DOHH2 (cell line): ENCODE measurements around the gene LAMA5.
A peak's percentile ranks its signal among the peaks of the same experiment; 100 is the strongest.

ENCODE experiments used
- H3F3A ChIP-seq: fragments of 200-600 bp; sonication (generic), shearing (Covaris generic); 2 replicates; pipeline ENCODE4 v1.6.0; 2016; ENCODE audit warnings: antibody characterized with exemption, mild to moderate bottlenecking; ENCODE audit not compliant: control insufficient read depth, insufficient read depth
- H3K27ac ChIP-seq: fragments of 200-600 bp; sonication (generic); 2 replicates; pipeline ENCODE4 v1.5.1; 2014; ENCODE audit warnings: low read depth, mild to moderate bottlenecking, low read length, moderate library complexity
- H3K27me3 ChIP-seq: fragments of 200-600 bp; sonication (generic); 2 replicates; pipeline ENCODE4 v1.6.1; 2014; ENCODE audit warnings: mild to moderate bottlenecking, low read length, mixed read lengths; ENCODE audit not compliant: control insufficient read depth
- H3K36me3 ChIP-seq: fragments of 200-600 bp; sonication (generic); 2 replicates; pipeline ENCODE4 v1.6.1; 2014; ENCODE audit warnings: mild to moderate bottlenecking, low read length, moderate library complexity, mixed read lengths; ENCODE audit not compliant: control insufficient read depth
- H3K4me1 ChIP-seq: fragments of 200-600 bp; sonication (generic); 2 replicates; pipeline ENCODE4 v1.6.1; 2014; ENCODE audit warnings: mild to moderate bottlenecking, low read length, mixed read lengths; ENCODE audit not compliant: control insufficient read depth
- H3K4me2 ChIP-seq: fragments of 200-600 bp; sonication (generic); 2 replicates; pipeline ENCODE4 v1.6.0; 2014; ENCODE audit warnings: mild to moderate bottlenecking, low read length, moderate library complexity
- H3K4me3 ChIP-seq: fragments of 200-600 bp; sonication (generic); 2 replicates; pipeline ENCODE4 v1.5.1; 2014; ENCODE audit warnings: mild to moderate bottlenecking, low read length, mixed read lengths
- H3K79me2 ChIP-seq: fragments of 200-600 bp; sonication (generic); 2 replicates; pipeline ENCODE4 v1.6.1; 2014; ENCODE audit warnings: mild to moderate bottlenecking, low read length, mixed read lengths; ENCODE audit not compliant: control insufficient read depth
- H3K9me2 ChIP-seq: fragments of 200-600 bp; sonication (generic); replicated peaks from 2 replicates; pipeline ENCODE4 v1.6.1; 2014; ENCODE audit warnings: mild to moderate bottlenecking, low read length, mixed read lengths; ENCODE audit not compliant: control insufficient read depth
- H3K9me3 ChIP-seq: fragments of 200-600 bp; sonication (generic); 2 replicates; pipeline ENCODE4 v1.6.1; 2014; ENCODE audit warnings: antibody characterized with exemption, low read length, mixed read lengths; ENCODE audit not compliant: control insufficient read depth, insufficient read depth
- H4K20me1 ChIP-seq: fragments of 200-600 bp; sonication (generic); 2 replicates; pipeline ENCODE4 v1.6.0; 2014; ENCODE audit warnings: low read depth, mild to moderate bottlenecking, antibody characterized with exemption, low read length, moderate library complexity; ENCODE audit not compliant: control insufficient read depth, insufficient read depth
- EZH2phosphoT487 ChIP-seq: fragments of 200-600 bp; sonication (generic); IDR thresholded peaks from 2 replicates; pipeline ENCODE4 v1.6.1; 2017; ENCODE audit warnings: borderline replicate concordance, mild to moderate bottlenecking, antibody characterized with exemption, low read length, moderate library complexity, mixed read lengths
- TF ChIP-seq, protein P1 (sequence below): fragments of 200-600 bp; sonication (generic); IDR thresholded peaks from one replicate; pipeline ENCODE4 v1.5.1; 2014; ENCODE audit warnings: antibody characterized with exemption, mild to moderate bottlenecking, low read depth, low read length; ENCODE audit not compliant: poor library complexity, severe bottlenecking

LAMA5 gene

DNA sequence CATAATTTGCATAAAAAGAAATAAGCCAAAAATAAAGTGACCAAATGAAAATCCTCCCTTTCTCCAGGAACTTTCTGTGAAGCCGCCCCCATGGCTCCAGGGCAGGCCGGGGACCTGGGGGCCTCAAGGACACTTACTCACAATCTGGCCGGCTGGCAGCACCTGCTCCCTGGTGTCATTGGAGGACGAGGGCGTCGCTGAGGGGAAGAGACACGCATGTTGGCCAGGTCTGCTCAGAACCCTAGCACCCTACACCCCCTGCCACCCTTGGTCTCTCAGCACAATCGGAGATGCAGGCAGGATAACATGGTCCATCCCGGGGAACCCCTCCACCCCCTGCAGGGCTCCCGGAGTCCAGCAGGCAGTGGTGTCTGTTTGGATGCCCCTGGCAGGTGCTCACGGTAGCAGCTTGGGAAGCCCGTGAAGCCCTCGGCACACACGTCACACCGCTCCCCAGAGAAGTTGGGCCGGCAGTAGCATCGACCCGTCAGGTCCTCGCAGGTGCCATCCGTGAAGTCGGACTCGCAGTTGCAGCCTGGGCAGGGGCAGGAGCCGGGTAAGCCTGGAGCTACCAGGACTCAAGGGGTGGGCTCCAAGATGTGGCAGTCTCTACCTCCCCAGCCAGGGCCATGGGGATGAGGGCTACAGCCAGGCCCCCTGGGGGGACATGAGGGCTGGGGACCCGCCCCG is 21.3 kb downstream of the LAMA5 start:
- H3K79me2 ChIP-seq, result 0 out of 2 replicates have a peak, but pooled peaks cover 4% of the 10 kb centered on the region
- peaks cover 10% of the 10 kb centered on the region for H3K36me3 ChIP-seq
- H4K20me1 ChIP-seq, result no peaks in the 10 kb centered on the region
- H3K27ac ChIP-seq, result no peak overlapping the region
- no peaks in the 10 kb centered on the region for H3K9me2 ChIP-seq
- H3K4me2 ChIP-seq, result no peak overlapping the region
- peaks cover 5% of the 10 kb centered on the region; the same call in 1 of the 2 replicates for H3K9me3 ChIP-seq
- peaks cover 8% of the 10 kb centered on the region for H3F3A ChIP-seq
- H3K4me3 ChIP-seq, result no peak overlapping the region
- H3K27me3 ChIP-seq, result no peaks in the 10 kb centered on the region
- no peak for TF ChIP-seq EZH2phosphoT487
- TF ChIP-seq, protein P1, sequence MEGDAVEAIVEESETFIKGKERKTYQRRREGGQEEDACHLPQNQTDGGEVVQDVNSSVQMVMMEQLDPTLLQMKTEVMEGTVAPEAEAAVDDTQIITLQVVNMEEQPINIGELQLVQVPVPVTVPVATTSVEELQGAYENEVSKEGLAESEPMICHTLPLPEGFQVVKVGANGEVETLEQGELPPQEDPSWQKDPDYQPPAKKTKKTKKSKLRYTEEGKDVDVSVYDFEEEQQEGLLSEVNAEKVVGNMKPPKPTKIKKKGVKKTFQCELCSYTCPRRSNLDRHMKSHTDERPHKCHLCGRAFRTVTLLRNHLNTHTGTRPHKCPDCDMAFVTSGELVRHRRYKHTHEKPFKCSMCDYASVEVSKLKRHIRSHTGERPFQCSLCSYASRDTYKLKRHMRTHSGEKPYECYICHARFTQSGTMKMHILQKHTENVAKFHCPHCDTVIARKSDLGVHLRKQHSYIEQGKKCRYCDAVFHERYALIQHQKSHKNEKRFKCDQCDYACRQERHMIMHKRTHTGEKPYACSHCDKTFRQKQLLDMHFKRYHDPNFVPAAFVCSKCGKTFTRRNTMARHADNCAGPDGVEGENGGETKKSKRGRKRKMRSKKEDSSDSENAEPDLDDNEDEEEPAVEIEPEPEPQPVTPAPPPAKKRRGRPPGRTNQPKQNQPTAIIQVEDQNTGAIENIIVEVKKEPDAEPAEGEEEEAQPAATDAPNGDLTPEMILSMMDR, result no peak
- H3K4me1 ChIP-seq, result peaks cover 27% of the 10 kb centered on the region

DNA sequence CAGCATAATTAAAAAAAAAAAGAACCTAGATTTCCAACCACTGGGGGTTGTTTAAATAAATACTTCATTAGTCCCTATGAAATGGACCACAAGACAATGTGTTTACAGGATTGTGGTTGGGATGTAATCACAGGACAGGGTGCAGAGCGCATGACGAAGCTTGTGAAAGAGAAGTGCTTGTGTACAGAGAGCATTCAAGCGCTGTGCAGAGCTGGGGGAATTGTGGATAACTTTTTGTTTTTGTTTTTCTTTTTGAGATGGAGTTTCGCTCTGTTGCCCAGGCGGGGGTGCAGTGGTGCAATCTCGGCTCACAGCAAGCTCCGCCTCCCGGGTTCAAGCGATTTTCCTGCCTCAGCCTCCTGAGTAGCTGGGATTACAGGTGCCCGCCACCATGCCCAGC is 22.3 kb downstream of the LAMA5 start:
- Histone ChIP-seq H3K4me2 (peak overlapping the region; percentile 27), H3K79me2 (0 out of 2 replicates have a peak, but pooled peaks cover 4% of the 10 kb centered on the region), H3K4me3 (no peak overlapping the region; the same call in 1 of the 2 replicates), H3K4me1 (peaks cover 37% of the 10 kb centered on the region), H3K9me3 (peaks cover 5% of the 10 kb centered on the region; the same call in 1 of the 2 replicates), H4K20me1 (no peaks in the 10 kb centered on the region), H3K27ac (peak overlapping the region; percentile 39), H3K36me3 (peaks cover 17% of the 10 kb centered on the region), H3F3A (peaks cover 18% of the 10 kb centered on the region), H3K27me3 (no peaks in the 10 kb centered on the region), H3K9me2 (no peaks in the 10 kb centered on the region)
- TF ChIP-seq, protein P1, result no peak
- no peak for TF ChIP-seq EZH2phosphoT487

DNA sequence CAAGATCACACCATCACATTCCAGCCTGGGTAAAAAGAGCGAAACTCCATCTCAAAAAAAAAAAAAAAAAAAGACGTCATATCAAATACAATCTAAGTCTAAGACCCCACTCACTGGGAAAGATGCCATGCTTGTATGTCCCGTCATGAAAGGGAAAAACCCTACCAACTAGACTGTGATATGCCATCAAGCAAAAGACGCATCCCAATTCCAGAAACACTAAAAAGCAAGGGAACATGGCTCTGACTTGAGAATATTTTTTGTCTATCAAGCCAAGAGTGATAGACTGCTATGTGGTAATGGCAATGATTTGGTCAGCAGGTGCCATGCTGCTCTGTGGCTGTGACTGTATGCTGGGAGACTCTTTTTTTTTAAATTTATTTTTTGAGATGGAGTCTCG is 23.0 kb downstream of the LAMA5 start:
- Histone ChIP-seq H3K36me3 (peaks cover 17% of the 10 kb centered on the region), H3K27me3 (no peaks in the 10 kb centered on the region), H3K79me2 (0 out of 2 replicates have a peak, but pooled peaks cover 4% of the 10 kb centered on the region), H3K4me2 (peak overlapping the region; percentile 27; the same call in 1 of the 2 replicates), H4K20me1 (no peaks in the 10 kb centered on the region), H3K27ac (peak overlapping the region; percentile 39; the same call in 1 of the 2 replicates), H3K4me1 (peaks cover 44% of the 10 kb centered on the region), H3K9me3 (peaks cover 5% of the 10 kb centered on the region; the same call in 1 of the 2 replicates), H3K4me3 (no peak overlapping the region), H3F3A (peaks cover 24% of the 10 kb centered on the region), H3K9me2 (no peaks in the 10 kb centered on the region)
- TF ChIP-seq, protein P1, result no peak
- no peak for TF ChIP-seq EZH2phosphoT487
